Measurements from ENCODE around the gene PIK3AP1.

DNA sequence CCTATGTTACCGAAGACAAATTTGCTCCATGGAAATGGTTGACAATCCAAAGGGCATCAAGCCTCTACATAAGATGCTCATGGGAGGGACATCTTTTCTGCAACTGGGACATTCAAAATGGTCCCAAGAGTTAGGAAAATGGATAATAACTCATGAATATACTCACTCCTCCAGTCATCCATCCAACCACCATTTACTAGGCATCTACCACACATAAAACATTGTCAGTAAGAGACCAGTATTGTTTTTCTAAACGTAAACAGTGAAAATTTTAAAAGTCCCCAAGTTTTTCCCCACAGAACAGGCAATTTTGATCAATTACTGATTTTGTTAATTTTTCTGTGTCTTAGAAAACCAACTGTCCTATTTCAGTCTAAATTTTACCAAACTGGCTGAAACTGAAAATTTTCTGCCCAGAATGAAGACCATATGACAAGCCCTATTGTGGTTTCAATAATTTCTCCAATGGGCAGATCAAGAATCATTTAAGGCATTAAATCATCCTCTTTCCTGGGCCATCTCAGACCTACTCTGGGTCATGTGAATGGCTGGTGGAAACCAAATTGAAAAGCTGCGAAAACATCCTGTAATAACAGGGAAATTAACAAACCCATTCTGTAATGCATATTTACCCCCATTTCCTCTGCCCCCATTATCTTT, 24.2 kb downstream of the PIK3AP1 start:
- no peak for TF ChIP-seq POLR2A (IDR thresholded peaks at IDR 0.05)
- TF ChIP-seq, protein P1, sequence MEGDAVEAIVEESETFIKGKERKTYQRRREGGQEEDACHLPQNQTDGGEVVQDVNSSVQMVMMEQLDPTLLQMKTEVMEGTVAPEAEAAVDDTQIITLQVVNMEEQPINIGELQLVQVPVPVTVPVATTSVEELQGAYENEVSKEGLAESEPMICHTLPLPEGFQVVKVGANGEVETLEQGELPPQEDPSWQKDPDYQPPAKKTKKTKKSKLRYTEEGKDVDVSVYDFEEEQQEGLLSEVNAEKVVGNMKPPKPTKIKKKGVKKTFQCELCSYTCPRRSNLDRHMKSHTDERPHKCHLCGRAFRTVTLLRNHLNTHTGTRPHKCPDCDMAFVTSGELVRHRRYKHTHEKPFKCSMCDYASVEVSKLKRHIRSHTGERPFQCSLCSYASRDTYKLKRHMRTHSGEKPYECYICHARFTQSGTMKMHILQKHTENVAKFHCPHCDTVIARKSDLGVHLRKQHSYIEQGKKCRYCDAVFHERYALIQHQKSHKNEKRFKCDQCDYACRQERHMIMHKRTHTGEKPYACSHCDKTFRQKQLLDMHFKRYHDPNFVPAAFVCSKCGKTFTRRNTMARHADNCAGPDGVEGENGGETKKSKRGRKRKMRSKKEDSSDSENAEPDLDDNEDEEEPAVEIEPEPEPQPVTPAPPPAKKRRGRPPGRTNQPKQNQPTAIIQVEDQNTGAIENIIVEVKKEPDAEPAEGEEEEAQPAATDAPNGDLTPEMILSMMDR (IDR thresholded peaks at IDR 0.05), result no peak

Measured in uterus (tissue), 2 donors.